Hepatic stellate cell (primary cell): Measurements from ENCODE around the gene DECR2.

ENCODE experiments used
- DNase-seq: peaks from one replicate; pipeline ENCODE4 v3.0.0; 2011; ENCODE audit warnings: low spot score

DECR2 gene

GRCh38 chr16:444027-444426 lies 42.3 kb downstream of the DECR2 start:
- no peak for DNase-seq

- no peak for DNase-seq
Measured at GRCh38 chr16:445566-445965, 43.9 kb downstream of the DECR2 start.

- DNase-seq, result no peak
Measured at GRCh38 chr16:450385-450784, 48.7 kb downstream of the DECR2 start.

GRCh38 chr16:450785-451512 lies 49.3 kb downstream of the DECR2 start:
- no peak for DNase-seq

- no peak for DNase-seq
Measured at GRCh38 chr16:454397-454940, 52.8 kb downstream of the DECR2 start.

- no peak for DNase-seq
Measured at GRCh38 chr16:455453-455852, 53.8 kb downstream of the DECR2 start.

GRCh38 chr16:456891-457483 lies 55.3 kb downstream of the DECR2 start:
- DNase-seq, result no peak

- no peak for DNase-seq
Measured at GRCh38 chr16:457732-458400, 56.2 kb downstream of the DECR2 start.

GRCh38 chr16:459761-460160 lies 58.1 kb downstream of the DECR2 start:
- DNase-seq, result no peak

- DNase-seq, result no peak
Measured at GRCh38 chr16:460787-461186, 59.1 kb downstream of the DECR2 start.
